Measurements from ENCODE around the gene SUGCT.

The SUGCT gene

DNA sequence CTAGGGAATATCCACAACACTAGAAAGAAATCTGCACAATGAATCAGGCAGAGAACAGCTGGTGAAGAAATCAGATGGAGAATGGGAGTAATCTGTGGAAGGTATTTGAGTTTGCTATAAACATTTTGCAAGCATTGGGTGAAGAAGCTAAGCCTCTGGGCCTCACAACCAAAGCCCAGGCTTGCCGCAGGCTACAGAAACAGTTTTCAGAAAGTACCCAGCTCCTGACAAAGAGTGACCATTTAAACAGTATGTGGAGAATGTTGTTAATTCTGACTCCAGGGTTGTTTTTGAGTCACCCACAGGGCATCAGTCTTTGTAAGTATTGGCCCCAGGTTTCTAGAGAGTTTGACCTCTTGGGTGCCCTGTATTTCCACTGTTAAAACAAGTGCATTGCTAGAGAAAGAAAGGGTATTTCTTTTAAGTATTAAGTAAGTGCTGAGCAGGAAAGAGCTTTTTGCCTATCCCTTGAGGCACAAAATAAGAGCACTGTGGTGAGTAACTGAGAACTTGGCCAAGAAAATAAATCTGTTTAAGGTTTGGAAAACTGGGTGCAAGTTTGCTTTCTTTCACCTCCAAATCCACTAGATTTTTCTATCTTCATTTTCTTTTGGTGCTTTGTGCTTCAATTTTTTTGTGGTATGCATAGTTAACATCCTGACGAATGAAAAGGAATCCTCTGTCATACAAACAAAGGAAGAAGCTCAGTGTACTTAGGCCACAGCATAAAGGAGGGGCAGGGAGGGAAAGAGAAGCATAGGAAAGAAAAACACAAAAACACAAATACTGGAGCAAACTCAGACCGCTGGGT is 691.8 kb downstream of the SUGCT start:
- H3K27ac ChIP-seq: no peak overlapping the region
- H3K9me3 ChIP-seq (ENCODE audit: severe bottlenecking): no peaks in the 10 kb centered on the region
- no peak for DNase-seq
- TF ChIP-seq, protein P1, sequence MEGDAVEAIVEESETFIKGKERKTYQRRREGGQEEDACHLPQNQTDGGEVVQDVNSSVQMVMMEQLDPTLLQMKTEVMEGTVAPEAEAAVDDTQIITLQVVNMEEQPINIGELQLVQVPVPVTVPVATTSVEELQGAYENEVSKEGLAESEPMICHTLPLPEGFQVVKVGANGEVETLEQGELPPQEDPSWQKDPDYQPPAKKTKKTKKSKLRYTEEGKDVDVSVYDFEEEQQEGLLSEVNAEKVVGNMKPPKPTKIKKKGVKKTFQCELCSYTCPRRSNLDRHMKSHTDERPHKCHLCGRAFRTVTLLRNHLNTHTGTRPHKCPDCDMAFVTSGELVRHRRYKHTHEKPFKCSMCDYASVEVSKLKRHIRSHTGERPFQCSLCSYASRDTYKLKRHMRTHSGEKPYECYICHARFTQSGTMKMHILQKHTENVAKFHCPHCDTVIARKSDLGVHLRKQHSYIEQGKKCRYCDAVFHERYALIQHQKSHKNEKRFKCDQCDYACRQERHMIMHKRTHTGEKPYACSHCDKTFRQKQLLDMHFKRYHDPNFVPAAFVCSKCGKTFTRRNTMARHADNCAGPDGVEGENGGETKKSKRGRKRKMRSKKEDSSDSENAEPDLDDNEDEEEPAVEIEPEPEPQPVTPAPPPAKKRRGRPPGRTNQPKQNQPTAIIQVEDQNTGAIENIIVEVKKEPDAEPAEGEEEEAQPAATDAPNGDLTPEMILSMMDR (IDR thresholded peaks at IDR 0.05; ENCODE audit: low read depth, low read length): no peak
- no peak overlapping the region for H3K4me3 ChIP-seq (ENCODE audit: low read depth, low read length)
- H3K27me3 ChIP-seq (ENCODE audit: insufficient read depth, low read depth, severe bottlenecking): no peaks in the 10 kb centered on the region
- H3K36me3 ChIP-seq: no peaks in the 10 kb centered on the region

DNA sequence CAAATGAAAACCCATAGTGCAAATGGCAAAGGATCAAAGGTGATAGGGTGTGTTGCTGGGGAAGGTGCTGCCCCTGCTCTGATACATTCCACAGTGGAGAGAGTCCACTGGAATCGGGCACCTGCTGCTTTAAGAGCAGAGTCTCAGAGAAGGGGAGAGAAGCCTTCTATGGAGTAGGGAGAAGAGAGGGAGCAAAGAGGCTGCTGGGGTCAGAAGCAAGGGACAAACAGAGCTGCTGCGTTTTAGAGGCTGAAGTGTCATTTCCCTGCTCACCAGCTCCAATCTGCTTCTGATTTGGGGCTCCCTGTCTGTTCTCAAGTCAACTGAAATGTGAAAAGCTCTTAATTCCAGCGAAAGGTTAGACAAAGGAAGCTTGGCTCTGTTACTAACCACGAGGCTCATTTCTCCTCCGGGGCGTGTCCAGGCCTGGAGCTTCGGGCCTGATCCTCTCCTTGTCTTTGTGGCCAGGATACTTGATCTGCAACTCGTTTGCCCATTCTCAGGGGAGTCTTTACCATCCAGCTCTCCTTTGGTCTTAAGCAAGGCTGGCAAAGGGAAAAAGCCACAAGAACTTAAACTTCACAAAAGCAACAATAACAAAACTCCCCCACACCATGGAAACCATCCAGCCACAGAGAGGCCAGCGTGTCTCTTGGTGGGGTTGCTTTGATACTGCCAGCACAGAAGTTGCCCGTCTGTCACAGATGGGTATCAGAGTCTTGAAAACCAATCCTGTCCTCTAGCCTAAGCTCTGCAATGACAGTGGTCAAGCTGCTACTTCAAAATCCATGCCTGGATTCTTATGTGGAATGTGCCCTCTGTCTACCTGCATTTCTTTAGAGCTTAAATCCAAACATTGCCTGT is 692.6 kb downstream of the SUGCT start:
- no peak overlapping the region for H3K27ac ChIP-seq
- H3K36me3 ChIP-seq: no peaks in the 10 kb centered on the region
- no peak overlapping the region for H3K4me3 ChIP-seq (ENCODE audit: low read depth, low read length)
- TF ChIP-seq, protein P1 (IDR thresholded peaks at IDR 0.05; ENCODE audit: low read depth, low read length): no peak
- no peak for DNase-seq
- no peaks in the 10 kb centered on the region for H3K27me3 ChIP-seq (ENCODE audit: insufficient read depth, low read depth, severe bottlenecking)
- H3K9me3 ChIP-seq (ENCODE audit: severe bottlenecking): no peaks in the 10 kb centered on the region

DNA sequence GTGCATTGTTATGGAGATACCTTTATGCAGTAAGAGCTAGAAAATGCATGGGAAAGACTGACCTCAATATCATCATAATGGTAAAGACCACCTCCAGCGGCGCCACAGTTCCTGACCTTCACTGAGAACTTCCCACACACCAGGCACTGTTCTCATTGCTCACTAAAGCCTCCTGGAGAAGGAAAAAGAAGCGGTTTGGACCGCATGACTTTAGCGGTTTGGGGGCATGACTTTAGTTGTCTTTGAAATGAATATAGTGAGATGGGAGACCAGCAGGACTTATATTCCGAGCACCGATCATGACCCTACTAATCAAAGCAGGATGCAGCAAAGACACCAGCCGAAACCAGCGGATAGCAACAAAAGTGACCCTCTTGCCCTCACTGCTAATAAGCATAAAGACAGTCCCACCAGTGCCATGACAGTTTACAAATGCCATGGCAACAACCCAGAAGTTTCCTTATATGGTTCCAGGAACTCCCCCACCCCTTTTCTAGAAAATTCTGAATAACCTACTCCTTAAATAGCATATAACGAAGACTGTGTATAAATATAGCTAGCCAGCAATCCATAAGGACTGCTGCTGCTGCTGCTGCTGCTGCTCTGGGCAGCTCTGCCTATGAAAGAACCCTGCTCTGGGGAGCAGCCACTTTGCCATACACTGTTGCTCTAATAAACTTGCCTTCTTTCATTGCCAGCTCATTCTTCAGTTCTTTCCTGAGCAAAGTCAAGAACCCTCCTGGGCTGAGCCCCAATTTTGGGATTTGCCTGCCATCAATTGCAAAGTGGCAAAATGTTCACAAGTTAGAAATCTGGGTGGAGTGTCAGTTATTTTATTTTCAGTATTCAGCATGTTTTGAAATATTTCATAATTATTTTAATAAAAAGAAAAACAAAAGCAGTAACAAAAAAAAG is 694.1 kb downstream of the SUGCT start:
- H3K36me3 ChIP-seq: no peaks in the 10 kb centered on the region
- H3K9me3 ChIP-seq (ENCODE audit: severe bottlenecking): no peaks in the 10 kb centered on the region
- H3K27ac ChIP-seq: no peak overlapping the region

DNA sequence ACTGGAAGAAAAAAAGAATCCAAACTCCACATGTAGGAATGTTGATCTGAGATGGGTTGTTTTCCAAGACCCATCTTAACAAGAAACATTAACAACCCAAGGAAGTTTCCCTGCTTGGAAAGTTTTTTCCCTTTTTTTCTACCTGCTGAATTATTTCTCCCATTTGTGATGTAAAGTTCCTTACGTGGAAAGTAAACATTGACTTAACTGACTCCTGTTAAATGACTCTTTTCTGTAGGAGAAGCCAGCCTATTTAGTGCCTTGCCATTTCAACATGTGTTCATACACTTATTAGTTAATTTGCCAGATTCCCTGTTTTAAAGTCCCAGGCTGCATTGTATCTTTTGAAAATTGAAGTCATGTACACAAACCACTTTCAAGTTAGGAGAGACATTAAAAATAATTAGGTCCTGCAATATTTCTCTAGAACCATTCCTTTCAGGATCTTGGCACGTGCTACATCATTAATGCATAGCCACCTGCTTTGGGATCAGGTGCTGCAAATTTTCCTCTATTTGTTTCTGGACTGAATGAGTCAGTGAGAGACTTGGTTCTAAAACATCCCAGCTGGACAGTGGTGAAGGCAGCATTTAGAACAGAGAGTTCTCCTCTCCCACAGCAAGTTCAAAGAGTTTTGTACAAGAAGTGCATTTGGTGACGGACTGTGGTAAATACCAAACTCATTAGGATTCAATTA is 698.5 kb downstream of the SUGCT start:
- Histone ChIP-seq H3K27ac (no peak overlapping the region), H3K9me3 (ENCODE audit: severe bottlenecking) (no peaks in the 10 kb centered on the region), H3K27me3 (ENCODE audit: insufficient read depth, low read depth, severe bottlenecking) (no peaks in the 10 kb centered on the region), H3K4me3 (ENCODE audit: low read depth, low read length) (no peak overlapping the region), H3K36me3 (no peaks in the 10 kb centered on the region)
- TF ChIP-seq, protein P1 (IDR thresholded peaks at IDR 0.05; ENCODE audit: low read depth, low read length): no peak
- no peak for DNase-seq

More for the DNA sequence above, 694.1 kb downstream of the SUGCT start:
- DNase-seq: no peak
- H3K27me3 ChIP-seq (ENCODE audit: insufficient read depth, low read depth, severe bottlenecking): no peaks in the 10 kb centered on the region
- H3K4me3 ChIP-seq (ENCODE audit: low read depth, low read length): no peak overlapping the region
- TF ChIP-seq, protein P1 (IDR thresholded peaks at IDR 0.05; ENCODE audit: low read depth, low read length): no peak

DNA sequence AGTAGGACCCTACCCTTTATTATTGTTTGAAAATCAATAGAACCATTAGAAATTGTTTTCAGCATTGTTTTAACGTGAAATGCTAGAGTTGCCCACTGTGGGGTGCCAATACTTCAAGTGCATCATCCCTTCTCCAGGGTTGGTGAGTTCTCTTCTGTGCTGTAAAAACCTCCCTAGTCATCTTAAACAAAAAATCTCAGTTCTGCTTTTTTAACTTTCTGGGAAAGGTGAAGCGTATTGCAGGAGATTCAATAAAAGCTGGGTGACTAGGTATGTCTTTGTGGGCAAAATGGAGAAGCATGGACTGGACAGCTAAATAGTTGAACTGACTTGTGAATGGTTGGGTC is 699.1 kb downstream of the SUGCT start:
- TF ChIP-seq, protein P1 (IDR thresholded peaks at IDR 0.05; ENCODE audit: low read depth, low read length): no peak
- no peaks in the 10 kb centered on the region for H3K36me3 ChIP-seq
- no peak overlapping the region for H3K4me3 ChIP-seq (ENCODE audit: low read depth, low read length)
- no peak for DNase-seq
- no peak overlapping the region for H3K27ac ChIP-seq
- no peaks in the 10 kb centered on the region for H3K9me3 ChIP-seq (ENCODE audit: severe bottlenecking)
- no peaks in the 10 kb centered on the region for H3K27me3 ChIP-seq (ENCODE audit: insufficient read depth, low read depth, severe bottlenecking)

Data from WERI-Rb-1 (cell line).